ENCODE results near the gene CHIC1.
"Not testable (repeated sequence)": the region's sequence is repeated elsewhere in the genome, so short reads cannot be mapped to it uniquely, and the experiment has no call there.

DNA sequence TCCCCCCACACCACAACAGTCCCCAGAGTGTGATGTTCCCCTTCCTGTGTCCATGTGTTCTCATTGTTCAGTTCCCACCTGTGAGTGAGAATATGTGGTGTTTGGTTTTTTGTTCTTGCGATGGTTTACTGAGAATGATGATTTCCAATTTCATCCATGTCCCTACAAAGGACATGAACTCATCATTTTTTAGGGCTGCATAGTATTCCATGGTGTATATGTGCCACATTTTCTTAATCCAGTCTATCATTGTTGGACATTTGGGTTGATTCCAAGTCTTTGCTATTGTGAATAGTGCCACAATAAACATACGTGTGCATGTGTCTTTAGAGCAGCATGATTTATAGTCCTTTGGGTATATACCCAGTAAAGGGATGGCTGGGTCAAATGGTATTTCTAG is 78.7 kb downstream of the CHIC1 start:
- not testable (repeated sequence) for TF ChIP-seq EZH2 (IDR thresholded peaks at IDR 0.05; ENCODE audit: borderline replicate concordance, low read length)
- TF ChIP-seq, protein P1, sequence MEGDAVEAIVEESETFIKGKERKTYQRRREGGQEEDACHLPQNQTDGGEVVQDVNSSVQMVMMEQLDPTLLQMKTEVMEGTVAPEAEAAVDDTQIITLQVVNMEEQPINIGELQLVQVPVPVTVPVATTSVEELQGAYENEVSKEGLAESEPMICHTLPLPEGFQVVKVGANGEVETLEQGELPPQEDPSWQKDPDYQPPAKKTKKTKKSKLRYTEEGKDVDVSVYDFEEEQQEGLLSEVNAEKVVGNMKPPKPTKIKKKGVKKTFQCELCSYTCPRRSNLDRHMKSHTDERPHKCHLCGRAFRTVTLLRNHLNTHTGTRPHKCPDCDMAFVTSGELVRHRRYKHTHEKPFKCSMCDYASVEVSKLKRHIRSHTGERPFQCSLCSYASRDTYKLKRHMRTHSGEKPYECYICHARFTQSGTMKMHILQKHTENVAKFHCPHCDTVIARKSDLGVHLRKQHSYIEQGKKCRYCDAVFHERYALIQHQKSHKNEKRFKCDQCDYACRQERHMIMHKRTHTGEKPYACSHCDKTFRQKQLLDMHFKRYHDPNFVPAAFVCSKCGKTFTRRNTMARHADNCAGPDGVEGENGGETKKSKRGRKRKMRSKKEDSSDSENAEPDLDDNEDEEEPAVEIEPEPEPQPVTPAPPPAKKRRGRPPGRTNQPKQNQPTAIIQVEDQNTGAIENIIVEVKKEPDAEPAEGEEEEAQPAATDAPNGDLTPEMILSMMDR (conservative IDR thresholded peaks at IDR 0.05 in 1 of 2, IDR thresholded peaks at IDR 0.05 in 1 of 2; ENCODE audit: extremely low read depth in 1 of 2, insufficient read depth in 1 of 2, low read depth in 1 of 2, low read length in 2 of 2), result not testable (repeated sequence)
